GM21737 (cell line): ENCODE measurements around the gene CTBP1.

Source experiments
- ATAC-seq: cut with Tn5 transposase; IDR thresholded peaks from one replicate; pipeline ENCODE4 v1.9.1; 2021; ENCODE audit warnings: mild to moderate bottlenecking, moderate library complexity; ENCODE audit not compliant: unreplicated experiment

Gene CTBP1

GRCh38 chr4:1199556-1200331, 49.2 kb downstream of the CTBP1 start:
- ATAC-seq, result no peak

- no peak for ATAC-seq
These were observed 50.7 kb downstream of the CTBP1 start for GRCh38 chr4:1198098-1198844.

DNA sequence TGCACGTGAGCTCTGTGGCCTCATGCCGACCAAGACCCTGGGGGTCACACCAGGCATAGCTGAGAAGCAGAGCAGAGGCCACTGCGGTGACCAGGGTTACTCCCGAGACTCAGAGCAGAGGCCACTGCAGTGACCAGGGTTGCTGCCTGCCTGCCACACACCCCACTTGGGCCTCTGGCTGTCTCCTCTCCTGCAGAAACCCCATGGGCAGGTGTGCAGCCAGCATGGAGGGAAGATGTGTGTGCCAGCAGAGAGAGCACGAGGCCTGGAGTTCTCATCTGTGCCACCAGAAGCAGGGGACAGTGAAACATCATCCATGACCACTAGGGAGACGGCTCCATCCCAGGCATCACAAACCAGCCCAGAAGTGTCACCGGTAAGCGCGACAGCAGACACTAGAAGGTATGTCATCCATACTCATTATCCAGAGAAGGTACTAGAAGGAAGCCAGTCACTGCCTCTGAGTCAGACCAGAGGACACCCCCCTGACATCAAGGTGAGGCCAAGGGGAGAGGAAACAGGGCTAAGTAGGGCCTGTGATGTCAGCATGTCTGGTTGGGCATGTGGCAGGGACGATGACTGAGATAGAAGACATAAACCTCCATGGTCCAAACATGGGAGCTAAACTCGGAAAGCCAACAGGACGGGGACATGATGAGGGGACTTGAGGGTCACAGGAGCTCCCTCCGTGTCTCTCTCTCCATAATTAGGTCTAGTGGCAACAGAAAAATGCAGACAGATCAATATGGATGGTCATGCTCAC, 52.3 kb downstream of the CTBP1 start:
- no peak for ATAC-seq

- no peak for ATAC-seq
These were observed 53.0 kb downstream of the CTBP1 start for GRCh38 chr4:1195891-1196401.

GRCh38 chr4:1195109-1195671, 53.7 kb downstream of the CTBP1 start:
- no peak for ATAC-seq

- no peak for ATAC-seq
These were observed 54.7 kb downstream of the CTBP1 start for GRCh38 chr4:1194010-1194900.

GRCh38 chr4:1193206-1194009, 55.5 kb downstream of the CTBP1 start:
- ATAC-seq, result no peak

GRCh38 chr4:1192493-1193205, 56.3 kb downstream of the CTBP1 start:
- ATAC-seq, result no peak

GRCh38 chr4:1192091-1192492, 56.8 kb downstream of the CTBP1 start:
- no peak for ATAC-seq

DNA sequence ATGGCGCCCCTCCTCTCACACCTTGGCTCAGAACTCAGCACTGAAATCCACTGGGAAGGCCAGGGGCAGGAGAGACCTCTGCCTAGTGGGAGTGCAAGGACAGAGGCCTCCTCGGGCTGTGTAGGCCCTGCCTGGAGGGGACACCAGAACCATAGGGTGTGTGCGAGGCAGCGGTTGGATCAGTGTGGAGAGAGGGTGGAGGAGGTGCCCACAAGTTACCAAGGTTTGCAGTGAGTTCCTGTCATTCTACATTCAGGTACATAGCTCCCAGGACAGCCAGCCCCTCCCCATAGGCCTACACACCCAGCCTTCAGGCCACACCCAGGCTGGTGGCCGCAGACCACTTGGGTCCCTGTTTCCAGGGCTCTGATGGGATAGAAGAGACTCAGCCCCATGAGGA, 57.3 kb downstream of the CTBP1 start:
- no peak for ATAC-seq

- ATAC-seq, result peak; percentile 68
These were observed 61.7 kb downstream of the CTBP1 start for GRCh38 chr4:1187182-1187581.

DNA sequence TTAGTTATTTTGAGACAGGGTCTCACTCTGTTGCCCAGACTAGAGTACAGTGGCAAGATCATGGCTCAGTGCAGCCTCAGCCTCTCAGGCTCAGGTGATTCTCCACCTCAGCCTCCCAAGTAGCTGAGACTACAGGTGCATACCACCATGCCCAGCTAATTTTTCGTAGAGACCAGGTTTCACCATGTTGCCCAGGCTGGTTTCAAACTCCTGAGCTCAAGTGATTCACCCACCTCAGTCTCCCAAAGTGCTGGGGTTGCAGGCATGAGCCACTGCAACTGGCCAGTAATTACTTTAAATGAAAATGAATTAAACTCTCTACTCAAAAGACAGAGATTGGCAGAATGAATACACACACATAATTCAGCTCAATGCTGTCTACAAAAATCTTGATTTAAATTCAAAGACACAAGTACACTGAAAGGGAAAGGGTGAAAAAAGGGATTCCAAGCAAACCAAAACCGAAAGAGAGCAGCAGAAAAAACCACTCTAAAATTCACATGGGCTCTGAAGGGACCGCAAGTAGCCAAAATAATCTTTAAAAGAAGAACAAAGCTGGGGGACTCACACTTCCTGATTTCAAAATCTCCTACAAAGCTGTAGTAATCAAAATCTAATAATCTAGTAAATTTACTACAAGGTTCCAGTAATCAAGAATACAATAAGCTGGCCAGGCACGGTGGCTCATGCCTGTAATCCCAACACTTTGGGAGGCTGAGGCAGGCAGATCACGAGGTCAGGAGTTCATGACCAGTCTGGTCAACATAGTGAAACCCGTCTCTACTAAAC, 64.8 kb downstream of the CTBP1 start:
- ATAC-seq, result peak; percentile 75

- no peak for ATAC-seq
These were observed 66.6 kb downstream of the CTBP1 start for GRCh38 chr4:1182313-1182712.

DNA sequence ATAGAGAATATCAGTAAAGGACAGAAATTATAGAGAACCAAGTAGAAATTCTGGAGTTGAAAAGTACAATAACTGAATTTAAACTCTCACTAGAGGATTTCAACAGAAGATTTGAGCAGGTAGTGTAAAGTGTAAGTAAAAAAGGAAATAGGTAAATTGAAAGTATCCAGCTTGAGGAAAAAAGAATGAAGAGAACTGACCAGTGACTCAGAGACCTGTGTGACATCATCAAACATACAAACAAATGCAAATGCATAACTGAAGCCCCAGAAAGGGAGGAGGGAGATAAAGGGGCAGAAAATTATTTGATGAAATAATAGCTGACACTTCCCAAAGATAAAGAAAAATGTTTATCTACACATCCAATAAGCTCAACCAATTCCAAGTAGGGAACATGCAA, 68.3 kb downstream of the CTBP1 start:
- no peak for ATAC-seq

DNA sequence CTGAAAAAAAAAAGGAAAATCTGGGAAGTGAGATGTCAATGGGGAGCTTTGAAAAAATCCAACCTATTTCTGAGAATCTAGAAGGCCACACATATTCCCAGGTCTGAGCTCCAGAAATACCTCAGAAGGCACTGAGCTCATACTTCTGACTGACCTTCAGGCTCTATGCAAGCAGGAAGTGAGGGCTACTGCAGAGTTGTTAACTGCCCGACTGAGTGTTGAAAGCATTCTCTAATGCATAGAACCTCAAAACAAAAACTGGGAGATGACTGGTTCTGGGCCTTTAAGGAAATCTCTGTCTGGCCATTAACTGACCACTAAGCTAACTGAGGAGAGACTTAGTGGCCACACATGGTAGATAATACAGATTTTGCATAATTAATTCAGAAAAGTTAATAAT, 69.0 kb downstream of the CTBP1 start:
- no peak for ATAC-seq

DNA sequence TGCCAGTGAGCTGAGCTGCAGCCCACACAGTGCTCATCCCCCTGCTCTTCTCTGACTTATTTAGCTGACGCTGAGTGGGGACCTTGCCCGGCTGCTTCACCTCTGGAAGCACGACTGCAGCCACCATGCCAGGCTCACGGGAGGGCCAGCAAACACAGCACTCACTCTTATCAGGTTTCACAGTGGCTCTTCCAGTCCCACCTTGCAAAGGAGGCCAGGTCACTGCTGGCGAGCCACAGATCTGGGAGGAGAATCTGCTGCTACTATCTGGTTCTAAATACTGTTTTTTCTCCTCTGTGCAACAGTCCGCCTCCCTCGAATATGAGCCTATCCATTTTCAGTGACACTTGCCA, 69.9 kb downstream of the CTBP1 start:
- no peak for ATAC-seq

DNA sequence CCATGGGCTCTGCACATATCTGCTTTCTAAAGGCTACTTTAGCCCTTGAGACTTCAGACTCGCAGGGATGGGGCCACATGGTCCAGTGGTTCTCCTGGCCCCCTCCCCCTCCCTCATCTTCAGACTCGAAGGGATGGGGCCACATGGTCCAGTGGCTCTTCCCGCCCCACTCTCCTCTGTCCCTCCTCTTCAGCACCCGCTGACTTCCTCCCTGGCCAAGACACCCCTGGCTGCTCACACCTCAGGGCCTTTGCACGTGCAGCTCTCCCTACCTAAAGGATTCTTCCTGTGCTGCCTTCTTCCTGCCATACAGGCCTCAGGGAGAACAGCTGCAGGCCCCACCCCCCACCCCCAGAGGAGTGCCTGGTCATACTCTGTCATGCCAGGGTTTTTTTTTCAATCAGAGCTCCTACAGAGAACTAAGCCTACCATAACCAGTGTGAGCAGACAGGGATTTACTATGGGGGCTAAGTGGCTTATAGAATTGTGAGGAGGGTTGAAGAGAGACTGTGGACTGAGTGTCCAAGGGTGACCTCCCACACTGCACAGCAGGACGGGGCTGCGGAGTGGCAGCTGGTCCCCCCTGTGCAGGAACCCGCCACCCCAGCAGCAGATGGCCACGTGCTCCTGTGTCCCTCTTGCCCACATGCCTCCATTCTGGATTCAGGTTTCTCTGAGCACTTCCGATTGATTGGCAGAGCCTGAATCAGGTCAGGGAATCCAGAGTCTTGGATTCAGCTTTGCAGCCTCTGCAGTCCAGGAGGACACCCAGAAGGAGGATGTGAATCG, 70.4 kb downstream of the CTBP1 start:
- no peak for ATAC-seq
